CD4-positive, alpha-beta T cell treated with Interleukin-4 for 4 hours (primary cell): ENCODE results near the gene MAML2.

Source experiments
- DNase-seq: peaks from one replicate; pipeline ENCODE4 v3.0.0-alpha.2; 2020

Gene MAML2

GRCh38 chr11:96086111-96086510, 256.9 kb downstream of the MAML2 start:
- DNase-seq: no peak

GRCh38 chr11:96085319-96085930, 257.6 kb downstream of the MAML2 start:
- DNase-seq: no peak

GRCh38 chr11:96084610-96085318, 258.2 kb downstream of the MAML2 start:
- DNase-seq: no peak

- no peak for DNase-seq
Observed at GRCh38 chr11:96082936-96083335, 260.1 kb downstream of the MAML2 start.

GRCh38 chr11:96082002-96082899, 260.7 kb downstream of the MAML2 start:
- no peak for DNase-seq

GRCh38 chr11:96081561-96081960, 261.4 kb downstream of the MAML2 start:
- no peak for DNase-seq

- no peak for DNase-seq
Observed at GRCh38 chr11:96079691-96080090, 263.3 kb downstream of the MAML2 start.

- DNase-seq: no peak
Observed at GRCh38 chr11:96075532-96075959, 267.4 kb downstream of the MAML2 start.

GRCh38 chr11:96074551-96075310, 268.3 kb downstream of the MAML2 start:
- no peak for DNase-seq

GRCh38 chr11:96073536-96073935, 269.5 kb downstream of the MAML2 start:
- DNase-seq: no peak

GRCh38 chr11:96072592-96072991, 270.4 kb downstream of the MAML2 start:
- no peak for DNase-seq

- DNase-seq: no peak
Observed at GRCh38 chr11:96070453-96070852, 272.5 kb downstream of the MAML2 start.

- no peak for DNase-seq
Observed at GRCh38 chr11:96067160-96067559, 275.8 kb downstream of the MAML2 start.

- DNase-seq: no peak
Observed at GRCh38 chr11:96065379-96065778, 277.6 kb downstream of the MAML2 start.

GRCh38 chr11:96063886-96064285, 279.1 kb downstream of the MAML2 start:
- DNase-seq: no peak

GRCh38 chr11:96063053-96063452, 279.9 kb downstream of the MAML2 start:
- no peak for DNase-seq

GRCh38 chr11:96062134-96062533, 280.9 kb downstream of the MAML2 start:
- DNase-seq: peak; percentile 62

- no peak for DNase-seq
Observed at GRCh38 chr11:96061730-96062129, 281.3 kb downstream of the MAML2 start.

- no peak for DNase-seq
Observed at GRCh38 chr11:96061069-96061468, 281.9 kb downstream of the MAML2 start.

GRCh38 chr11:96057502-96057901, 285.5 kb downstream of the MAML2 start:
- no peak for DNase-seq

- DNase-seq: no peak
Observed at GRCh38 chr11:96056576-96056975, 286.4 kb downstream of the MAML2 start.

- DNase-seq: peak; percentile 33
Observed at GRCh38 chr11:96055706-96056387, 287.1 kb downstream of the MAML2 start.
